ENCODE results near the gene SMOC1. TPM values are rescaled to one million over a fixed set of nuclear protein-coding genes. Genes with fewer than 3 reads are reported as not detected.

SMOC1 gene
- total RNA-seq, 1 experiment from 2014 or later, result 0.68 TPM

- Histone ChIP-seq H2AK5ac (ENCODE audit: insufficient read length, low read length) (no peak overlapping the region), H3K4me2 (ENCODE audit: insufficient read depth, insufficient read length, low read length) (no peak overlapping the region), H3K79me1 (ENCODE audit: insufficient read depth, low read depth, low read length, poor library complexity, severe bottlenecking) (no peaks in the 10 kb centered on the region), H3T11ph (ENCODE audit: low read length) (no peak overlapping the region), H3K9ac (ENCODE audit: extremely low read depth, insufficient read length, low read length) (no peak overlapping the region), H2BK15ac (ENCODE audit: low read depth, low read length) (no peak overlapping the region), H3K23ac (ENCODE audit: insufficient read length, low read depth, low read length) (no peak overlapping the region), H3K56ac (ENCODE audit: insufficient read length, low read depth, low read length) (no peak overlapping the region), H2BK12ac (ENCODE audit: insufficient read length, low read depth, low read length) (no peak overlapping the region), H3K27ac (ENCODE audit: insufficient read length, low read depth, low read length) (no peak overlapping the region), H3K4me1 (ENCODE audit: insufficient read depth, low read length) (no peaks in the 10 kb centered on the region), H3K79me2 (ENCODE audit: insufficient read depth, low read length) (no peaks in the 10 kb centered on the region), H4K8ac (replicated peaks; ENCODE audit: insufficient read length, low read depth, low read length) (no peak overlapping the region), H2BK5ac (ENCODE audit: insufficient read length, low read length) (no peak overlapping the region), H3K14ac (ENCODE audit: insufficient read depth, low read length) (no peak overlapping the region), H3K18ac (ENCODE audit: insufficient read length, low read depth, low read length) (no peak overlapping the region), H4K5ac (ENCODE audit: insufficient read length, low read depth, low read length) (no peak overlapping the region), H3K4ac (ENCODE audit: low read depth, low read length) (no peak overlapping the region), H3K9me3 (ENCODE audit: control insufficient read depth, low read depth, low read length) (no peaks in the 10 kb centered on the region), H4K91ac (ENCODE audit: insufficient read length, low read depth, low read length) (no peak overlapping the region), H4K20me1 (ENCODE audit: control insufficient read depth, insufficient read depth, insufficient read length) (peaks cover 3% of the 10 kb centered on the region), H3K23me2 (ENCODE audit: insufficient read length, low read depth, low read length, poor library complexity, severe bottlenecking) (no peaks in the 10 kb centered on the region), H2BK120ac (ENCODE audit: low read depth, low read length, poor library complexity, severe bottlenecking) (no peak overlapping the region), H3K27me3 (ENCODE audit: insufficient read depth, low read length) (no peaks in the 10 kb centered on the region), H2BK20ac (ENCODE audit: low read depth, low read length, poor library complexity, severe bottlenecking) (no peak overlapping the region), H2AFZ (ENCODE audit: low read length) (no peak overlapping the region)
- no peak overlapping the region for H3K4me3 Mint-ChIP-seq
- no CpG with 5 or more reads among the region's 2 CpGs for whole genome bisulfite sequencing (ENCODE audit: extremely low coverage, insufficient read length, low lambda C conversion rate)
- peaks cover 5 to 19% of the 10 kb centered on the region in 2 experiments for H3K4me1 Mint-ChIP-seq
- TF ChIP-seq, protein P1, sequence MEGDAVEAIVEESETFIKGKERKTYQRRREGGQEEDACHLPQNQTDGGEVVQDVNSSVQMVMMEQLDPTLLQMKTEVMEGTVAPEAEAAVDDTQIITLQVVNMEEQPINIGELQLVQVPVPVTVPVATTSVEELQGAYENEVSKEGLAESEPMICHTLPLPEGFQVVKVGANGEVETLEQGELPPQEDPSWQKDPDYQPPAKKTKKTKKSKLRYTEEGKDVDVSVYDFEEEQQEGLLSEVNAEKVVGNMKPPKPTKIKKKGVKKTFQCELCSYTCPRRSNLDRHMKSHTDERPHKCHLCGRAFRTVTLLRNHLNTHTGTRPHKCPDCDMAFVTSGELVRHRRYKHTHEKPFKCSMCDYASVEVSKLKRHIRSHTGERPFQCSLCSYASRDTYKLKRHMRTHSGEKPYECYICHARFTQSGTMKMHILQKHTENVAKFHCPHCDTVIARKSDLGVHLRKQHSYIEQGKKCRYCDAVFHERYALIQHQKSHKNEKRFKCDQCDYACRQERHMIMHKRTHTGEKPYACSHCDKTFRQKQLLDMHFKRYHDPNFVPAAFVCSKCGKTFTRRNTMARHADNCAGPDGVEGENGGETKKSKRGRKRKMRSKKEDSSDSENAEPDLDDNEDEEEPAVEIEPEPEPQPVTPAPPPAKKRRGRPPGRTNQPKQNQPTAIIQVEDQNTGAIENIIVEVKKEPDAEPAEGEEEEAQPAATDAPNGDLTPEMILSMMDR (conservative IDR thresholded peaks at IDR 0.05), result no peak
- no peak overlapping the region for H3K27ac Mint-ChIP-seq
- H3K9me3 Mint-ChIP-seq, result peaks cover 0 to 3% of the 10 kb centered on the region in 2 experiments; a peak in 2 of 5 replicates
- peaks cover 24% of the 10 kb centered on the region for H3K27me3 Mint-ChIP-seq (ENCODE audit: low read depth)
- no peak for DNase-seq
- no peaks in the 10 kb centered on the region for H3K36me3 Mint-ChIP-seq (ENCODE audit: insufficient read depth in 1 of 3, low read depth in 3 of 3)
Observed at GRCh38 chr14:69886453-69887242, 7.4 kb downstream of the SMOC1 start.

All from H9 (cell line).